Kidney (tissue), 14 donors: Measurements from ENCODE around the gene SULT2B1. TPM values are rescaled to one million over a fixed set of nuclear protein-coding genes. Genes with fewer than 3 reads are reported as not detected.

Experiments
- DNase-seq, 5 donors: peaks; one replicate each; pipeline ENCODE4 v3.0.0-alpha.2; 2013 to 2020
- FAIRE-seq: peaks from 2 replicates; lab custom pipeline; 2012; peaks lifted over from hg19 to GRCh38; lab: Jason Lieb, UNC
- H3K27ac ChIP-seq, 2 donors: one replicate each; pipeline ENCODE4 v1.7.0; 2013; ENCODE audit warnings: low read depth in 2 of 2, low read length in 2 of 2, inconsistent platforms in 1 of 2
- H3K27me3 ChIP-seq: one replicate; pipeline ENCODE4 v1.7.1; 2013; ENCODE audit warnings: low read length, inconsistent platforms; ENCODE audit not compliant: control insufficient read depth, insufficient read depth
- H3K36me3 ChIP-seq, 3 donors: one replicate each; pipeline versions ENCODE4 v1.7.0 to v1.7.1; 2013; ENCODE audit warnings: low read length in 3 of 3, control low read depth in 1 of 3, inconsistent platforms in 1 of 3; ENCODE audit not compliant: insufficient read depth in 3 of 3, control insufficient read depth in 2 of 3
- H3K4me1 ChIP-seq, 3 donors: one replicate each; pipeline versions ENCODE4 v1.7.0 to v1.7.1; 2013; ENCODE audit warnings: low read length in 3 of 3, inconsistent platforms in 1 of 3, low read depth in 1 of 3; ENCODE audit not compliant: control insufficient read depth in 2 of 3, insufficient read depth in 2 of 3
- H3K4me3 ChIP-seq, 3 donors: one replicate each; pipeline versions ENCODE4 v1.7.0 to v1.8.1; 2013; ENCODE audit warnings: low read length in 3 of 3, control low read depth in 1 of 3, inconsistent platforms in 1 of 3
- H3K9ac ChIP-seq, 3 donors: one replicate each; pipeline versions ENCODE4 v1.7.0 to v1.7.1; 2013; ENCODE audit warnings: low read length in 3 of 3, control low read depth in 1 of 3, inconsistent platforms in 1 of 3
- H3K9me3 ChIP-seq, 3 donors: one replicate each; pipeline versions ENCODE4 v1.7.0 to v1.7.1; 2013; ENCODE audit warnings: low read length in 3 of 3, control low read depth in 1 of 3, inconsistent platforms in 1 of 3; ENCODE audit not compliant: control insufficient read depth in 2 of 3, insufficient read depth in 1 of 3
- intact Hi-C: fragments of 100-400 bp; cut with DNase I; formaldehyde crosslinking; loops from one replicate; pipeline ENCODE4 v1.11.1; 2022
- polyA plus RNA-seq: library from polyadenylated mRNA; stranded (reverse); fragments of 350-450 nt; fragmentation: Illumina TruSeq; extraction: RNeasy Lipid Tissue Mini Kit (QIAGEN cat#74804); gene quantifications from one replicate; pipeline ENCODE4 v1.2.3, GENCODE V29; 2014; ENCODE audit warnings: low read depth, low replicate concordance; ENCODE audit not compliant: insufficient read depth
- total RNA-seq: library from RNA; stranded (reverse); fragmentation: NEBNext Ultra II Directional; extraction: Animal tissue kit (Norgen Biotek cat#: 25700); gene quantifications from one replicate; pipeline ENCODE4 v1.2.1, GENCODE V29; 2021
- TF ChIP-seq, protein P1 (sequence below): IDR thresholded peaks from 3 replicates; pipeline ENCODE4 v1.5.1; 2012; ENCODE audit warnings: mild to moderate bottlenecking, moderate library complexity, borderline replicate concordance; ENCODE audit not compliant: insufficient read depth; ENCODE audit errors: extremely low read depth
- donor health status: control.
- donor health status: control.
- donor health status: control.
- donor health status: control.
- donor health status: control.
- donor health status: DM: yes; HTN: yes; CAD: no.
- donor health status: Normal renal cell carcinoma (clear cell type).

The SULT2B1 gene
- total and polyA plus RNA-seq, 2 donors from 2014 or later = 2.3 TPM

DNA sequence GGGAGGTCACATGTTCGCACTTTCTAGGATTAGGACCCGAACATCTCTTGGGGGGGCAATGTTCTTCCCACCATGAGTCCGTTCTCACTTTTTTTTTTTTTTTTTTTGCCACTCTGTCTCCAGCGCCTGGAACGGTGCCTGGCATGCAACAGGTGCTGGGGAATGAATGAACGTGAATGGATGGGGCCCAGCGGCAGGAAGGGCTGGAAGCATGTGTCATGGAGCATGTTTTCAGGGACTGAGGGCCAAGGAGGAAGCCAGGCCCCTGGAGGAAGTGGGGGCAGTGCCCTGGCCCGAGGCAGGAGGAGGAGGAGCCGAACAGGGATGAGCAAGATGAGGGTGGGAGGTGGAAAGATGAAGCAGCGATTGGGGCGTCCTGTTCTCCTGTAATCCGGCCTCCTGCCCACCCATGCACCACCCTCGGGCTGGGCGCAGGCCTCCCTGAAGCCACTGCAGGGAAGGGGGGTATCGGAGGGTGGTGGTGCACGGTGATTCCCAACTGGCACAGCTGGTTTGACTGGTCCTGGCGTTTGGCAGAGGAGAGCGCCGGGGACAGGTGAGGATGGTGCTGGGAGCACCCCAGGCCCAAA, 8.8 kb upstream of the SULT2B1 start:
- no peak overlapping the region for H3K4me3 ChIP-seq
- intact Hi-C loops = no loop called here
- no peak overlapping the region for H3K9ac ChIP-seq
- no peaks in the 10 kb centered on the region for H3K9me3 ChIP-seq
- H3K4me1 ChIP-seq = no peaks in the 10 kb centered on the region
- FAIRE-seq = no peak
- DNase-seq = peak; percentile 59 to 84 (median 66)
- H3K27me3 ChIP-seq = no peaks in the 10 kb centered on the region
- no peak overlapping the region for H3K27ac ChIP-seq
- TF ChIP-seq, protein P1, sequence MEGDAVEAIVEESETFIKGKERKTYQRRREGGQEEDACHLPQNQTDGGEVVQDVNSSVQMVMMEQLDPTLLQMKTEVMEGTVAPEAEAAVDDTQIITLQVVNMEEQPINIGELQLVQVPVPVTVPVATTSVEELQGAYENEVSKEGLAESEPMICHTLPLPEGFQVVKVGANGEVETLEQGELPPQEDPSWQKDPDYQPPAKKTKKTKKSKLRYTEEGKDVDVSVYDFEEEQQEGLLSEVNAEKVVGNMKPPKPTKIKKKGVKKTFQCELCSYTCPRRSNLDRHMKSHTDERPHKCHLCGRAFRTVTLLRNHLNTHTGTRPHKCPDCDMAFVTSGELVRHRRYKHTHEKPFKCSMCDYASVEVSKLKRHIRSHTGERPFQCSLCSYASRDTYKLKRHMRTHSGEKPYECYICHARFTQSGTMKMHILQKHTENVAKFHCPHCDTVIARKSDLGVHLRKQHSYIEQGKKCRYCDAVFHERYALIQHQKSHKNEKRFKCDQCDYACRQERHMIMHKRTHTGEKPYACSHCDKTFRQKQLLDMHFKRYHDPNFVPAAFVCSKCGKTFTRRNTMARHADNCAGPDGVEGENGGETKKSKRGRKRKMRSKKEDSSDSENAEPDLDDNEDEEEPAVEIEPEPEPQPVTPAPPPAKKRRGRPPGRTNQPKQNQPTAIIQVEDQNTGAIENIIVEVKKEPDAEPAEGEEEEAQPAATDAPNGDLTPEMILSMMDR = no peak
- no peaks in the 10 kb centered on the region for H3K36me3 ChIP-seq

DNA sequence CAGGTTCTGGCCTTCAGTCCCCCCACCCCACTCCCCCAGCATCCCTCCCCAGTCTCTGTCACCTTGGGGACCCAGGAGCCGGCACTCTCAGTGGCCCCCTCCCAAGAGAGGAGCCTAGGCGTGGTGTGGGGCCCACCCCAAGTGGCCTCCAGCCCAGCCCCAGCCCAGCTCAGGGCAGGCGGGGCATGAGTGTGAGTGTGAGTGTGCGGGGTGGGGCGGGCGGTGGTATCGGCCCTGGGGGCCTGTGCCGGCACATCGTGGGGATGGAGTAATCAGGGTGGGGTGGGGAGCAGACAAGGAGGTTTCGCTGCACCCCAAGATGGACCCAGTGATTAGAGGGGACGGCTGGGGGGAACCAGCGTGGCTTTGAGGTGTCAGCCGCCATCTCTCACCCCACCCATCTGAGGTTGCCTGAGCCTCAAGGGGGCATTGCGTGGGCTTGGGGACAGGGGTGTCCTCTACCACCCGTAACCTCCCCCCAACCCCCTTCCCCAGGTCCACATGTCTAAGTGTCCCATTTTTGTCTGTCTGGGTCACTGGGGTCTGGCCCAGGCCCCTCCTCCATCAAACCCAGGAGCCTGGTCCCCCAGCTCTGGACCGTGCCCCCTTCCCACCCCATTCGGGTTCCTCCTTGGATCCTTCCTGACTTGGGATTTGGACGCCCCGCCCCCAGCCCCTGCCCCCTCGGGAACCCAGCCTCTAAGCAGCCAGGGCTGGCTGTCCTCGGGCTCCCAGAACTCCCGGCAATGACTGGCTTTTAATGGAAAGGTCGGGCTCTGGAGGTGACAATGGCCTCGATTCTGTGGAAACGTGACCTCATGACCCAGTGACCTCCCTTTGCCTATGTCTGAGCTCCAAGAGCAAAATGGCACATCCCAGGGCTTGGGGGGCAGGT, 6.9 kb upstream of the SULT2B1 start:
- Histone ChIP-seq H3K36me3 (no peaks in the 10 kb centered on the region), H3K27me3 (no peaks in the 10 kb centered on the region), H3K9me3 (no peaks in the 10 kb centered on the region), H3K9ac (no peak overlapping the region), H3K4me3 (no peak overlapping the region), H3K4me1 (no peaks in the 10 kb centered on the region), H3K27ac (no peak overlapping the region)
- no peak for FAIRE-seq
- TF ChIP-seq, protein P1 = no peak
- no peak for DNase-seq
- intact Hi-C loops = no loop called here

DNA sequence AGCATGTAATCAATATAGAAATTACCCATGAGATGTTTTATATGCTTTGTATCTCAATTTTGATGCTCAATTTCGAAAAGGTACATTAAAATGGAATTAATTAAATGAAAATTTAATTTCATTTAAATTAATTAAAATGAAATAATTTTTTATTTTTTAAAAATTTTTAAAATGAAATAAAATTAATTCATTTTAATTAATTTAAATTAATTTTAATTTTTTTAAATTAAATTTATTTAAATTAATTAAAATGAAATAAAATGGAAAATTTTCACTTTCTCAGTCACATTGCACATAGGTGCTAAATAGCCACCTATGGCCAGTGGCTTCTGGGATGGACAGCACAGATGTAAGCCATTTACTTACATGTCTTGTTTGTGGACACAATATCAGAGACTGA, 4.2 kb upstream of the SULT2B1 start:
- TF ChIP-seq, protein P1 = no peak
- no peak overlapping the region for H3K9ac ChIP-seq

More for the DNA sequence above, 4.2 kb upstream of the SULT2B1 start:
- no peaks in the 10 kb centered on the region for H3K9me3 ChIP-seq
- H3K36me3 ChIP-seq = no peaks in the 10 kb centered on the region
- DNase-seq (no peak), FAIRE-seq (peak; percentile 99)
- H3K4me3 ChIP-seq = no peak overlapping the region
- no peaks in the 10 kb centered on the region for H3K27me3 ChIP-seq
- H3K27ac ChIP-seq = no peak overlapping the region
- H3K4me1 ChIP-seq = no peaks in the 10 kb centered on the region
- intact Hi-C loops = no loop called here
